Suprapubic skin (tissue), 4 donors: ENCODE measurements around the gene KCNC4.

ENCODE experiments used
- CTCF ChIP-seq, 2 donors: fragments of 200-600 bp in 1 of 2; fragments of 450-650 bp in 1 of 2; sonication (generic) in 1 of 2; IDR thresholded peaks; one replicate each; pipeline ENCODE4 v1.5.1; 2016 to 2019; ENCODE audit warnings: antibody characterized with exemption in 2 of 2, mild to moderate bottlenecking in 1 of 2, moderate library complexity in 1 of 2
- POLR2A ChIP-seq, 2 donors: fragments of 450-650 bp; IDR thresholded peaks; one replicate each; pipeline ENCODE4 v1.6.1; 2017; ENCODE audit warnings: antibody characterized with exemption in 2 of 2, mild to moderate bottlenecking in 2 of 2, moderate library complexity in 2 of 2
- POLR2AphosphoS5 ChIP-seq, 3 donors: sonication (generic); formaldehyde crosslinking; IDR thresholded peaks; one replicate each; pipeline ENCODE4 v1.6.1; 2017; ENCODE audit warnings: antibody characterized with exemption in 3 of 3

DNA sequence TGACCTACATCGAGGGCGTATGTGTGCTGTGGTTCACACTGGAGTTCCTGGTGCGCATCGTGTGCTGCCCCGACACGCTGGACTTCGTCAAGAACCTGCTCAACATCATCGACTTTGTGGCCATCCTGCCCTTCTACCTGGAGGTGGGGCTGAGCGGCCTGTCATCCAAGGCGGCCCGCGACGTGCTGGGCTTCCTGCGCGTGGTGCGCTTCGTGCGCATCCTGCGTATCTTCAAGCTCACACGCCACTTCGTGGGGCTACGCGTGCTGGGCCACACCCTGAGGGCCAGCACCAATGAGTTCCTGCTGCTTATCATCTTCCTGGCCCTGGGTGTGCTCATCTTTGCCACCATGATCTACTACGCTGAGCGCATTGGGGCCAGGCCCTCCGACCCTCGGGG, 13.0 kb downstream of the KCNC4 start:
- TF ChIP-seq CTCF (IDR thresholded peaks at IDR 0.05) (no peak), POLR2AphosphoS5 (IDR thresholded peaks at IDR 0.05) (no peak), POLR2A (IDR thresholded peaks at IDR 0.05) (no peak)
